Cardiac muscle cell (in vitro differentiated cells and primary cell): ENCODE results near the gene LPIN2. TPM values are rescaled to one million over a fixed set of nuclear protein-coding genes. Genes with fewer than 3 reads are reported as not detected.
"Not testable (repeated sequence)": the region's sequence is repeated elsewhere in the genome, so short reads cannot be mapped to it uniquely, and the experiment has no call there.

Experiments
- DNase-seq, 2 donors: peaks; one replicate each; pipeline versions ENCODE4 v3.0.0 to v3.0.0-alpha.2; 2010 to 2017; ENCODE audit warnings: low read depth in 1 of 2, low spot score in 1 of 2
- H3K27ac ChIP-seq: fragments of 200-600 bp; sonication (generic); 2 replicates; pipeline ENCODE4 v1.5.1; 2016
- H3K27me3 ChIP-seq: fragments of 200-600 bp; sonication (generic); 2 replicates; pipeline ENCODE4 v1.6.0; 2016; ENCODE audit warnings: control low read depth
- H3K36me3 ChIP-seq: fragments of 200-600 bp; sonication (generic); 2 replicates; pipeline ENCODE4 v1.5.1; 2016; ENCODE audit warnings: control low read depth
- H3K4me1 ChIP-seq: fragments of 200-600 bp; sonication (generic); 2 replicates; pipeline ENCODE4 v1.8.1; 2017; ENCODE audit warnings: low read depth, mild to moderate bottlenecking, mixed run types
- H3K4me3 ChIP-seq: fragments of 200-600 bp; sonication (generic); 2 replicates; pipeline ENCODE4 v1.5.1; 2016; ENCODE audit warnings: mild to moderate bottlenecking
- H3K9me3 ChIP-seq: fragments of 200-600 bp; sonication (generic); 2 replicates; pipeline ENCODE4 v1.5.1; 2017; ENCODE audit warnings: low read depth, mild to moderate bottlenecking, control low read depth
- polyA plus RNA-seq: library from polyadenylated mRNA; unstranded; fragments of >200 nt; fragmentation: Nextera tagmentation; extraction: Ambion mirVana; gene quantifications from 2 replicates; pipeline ENCODE4 v1.2.1, GENCODE V29; 2016
- total RNA-seq: library from RNA; depleted of rRNA; stranded (reverse); fragments of >200 nt; gene quantifications from 2 replicates; pipeline ENCODE4 v1.2.3, GENCODE V29; 2016
- TF ChIP-seq, protein P1 (sequence below): IDR thresholded peaks from 2 replicates; pipeline ENCODE4 v1.5.1; 2012; ENCODE audit warnings: low read depth, mild to moderate bottlenecking, low read length

LPIN2 gene
- total and polyA plus RNA-seq, 2 experiments from 2014 or later = 18.1 to 50.8 TPM

DNA sequence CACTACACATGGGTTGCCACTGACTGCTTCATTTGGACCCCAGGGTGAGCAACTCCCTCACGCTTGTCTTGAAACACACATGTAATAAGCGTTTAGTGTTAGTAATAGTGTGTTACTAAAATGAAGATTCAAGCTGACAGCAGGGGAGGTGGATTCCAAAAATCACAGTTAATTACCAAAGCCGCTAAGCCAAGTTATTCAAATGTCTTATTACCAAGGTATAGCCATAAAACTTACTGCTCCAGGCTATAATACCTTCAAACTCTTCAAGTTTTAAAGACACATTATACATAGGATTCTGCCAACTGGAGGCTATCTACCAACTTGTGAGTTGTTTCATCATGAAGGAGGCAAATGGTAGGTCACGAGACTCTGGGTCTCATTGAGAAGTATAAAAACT lies 2.9 kb downstream of the LPIN2 start:
- no peak for DNase-seq
- Histone ChIP-seq H3K36me3 (peaks cover 17% of the 10 kb centered on the region), H3K27ac (no peak overlapping the region), H3K4me1 (peaks cover 9% of the 10 kb centered on the region), H3K9me3 (no peaks in the 10 kb centered on the region), H3K4me3 (no peak overlapping the region), H3K27me3 (no peaks in the 10 kb centered on the region)
- TF ChIP-seq, protein P1, sequence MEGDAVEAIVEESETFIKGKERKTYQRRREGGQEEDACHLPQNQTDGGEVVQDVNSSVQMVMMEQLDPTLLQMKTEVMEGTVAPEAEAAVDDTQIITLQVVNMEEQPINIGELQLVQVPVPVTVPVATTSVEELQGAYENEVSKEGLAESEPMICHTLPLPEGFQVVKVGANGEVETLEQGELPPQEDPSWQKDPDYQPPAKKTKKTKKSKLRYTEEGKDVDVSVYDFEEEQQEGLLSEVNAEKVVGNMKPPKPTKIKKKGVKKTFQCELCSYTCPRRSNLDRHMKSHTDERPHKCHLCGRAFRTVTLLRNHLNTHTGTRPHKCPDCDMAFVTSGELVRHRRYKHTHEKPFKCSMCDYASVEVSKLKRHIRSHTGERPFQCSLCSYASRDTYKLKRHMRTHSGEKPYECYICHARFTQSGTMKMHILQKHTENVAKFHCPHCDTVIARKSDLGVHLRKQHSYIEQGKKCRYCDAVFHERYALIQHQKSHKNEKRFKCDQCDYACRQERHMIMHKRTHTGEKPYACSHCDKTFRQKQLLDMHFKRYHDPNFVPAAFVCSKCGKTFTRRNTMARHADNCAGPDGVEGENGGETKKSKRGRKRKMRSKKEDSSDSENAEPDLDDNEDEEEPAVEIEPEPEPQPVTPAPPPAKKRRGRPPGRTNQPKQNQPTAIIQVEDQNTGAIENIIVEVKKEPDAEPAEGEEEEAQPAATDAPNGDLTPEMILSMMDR = no peak

DNA sequence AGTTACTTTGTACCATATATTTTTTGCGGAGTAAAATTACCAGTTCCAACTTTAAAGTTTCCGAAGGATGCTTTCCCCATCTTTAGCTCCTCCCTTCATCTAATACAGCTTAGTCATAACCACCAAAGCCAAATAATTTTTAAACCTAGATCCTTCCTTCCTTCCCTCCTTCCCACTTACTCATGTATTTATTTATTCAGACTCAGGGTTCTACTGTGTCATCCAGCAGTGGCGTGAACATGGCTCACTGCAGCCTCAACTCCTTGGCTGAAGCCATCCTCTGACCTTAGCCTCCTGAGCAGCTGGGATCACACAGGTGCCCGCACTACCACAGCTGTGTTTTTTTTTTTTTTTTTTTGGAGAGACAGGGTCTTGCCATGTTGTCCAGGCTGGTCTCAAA lies 4.4 kb downstream of the LPIN2 start:
- H3K36me3 ChIP-seq = peaks cover 17% of the 10 kb centered on the region
- no peaks in the 10 kb centered on the region for H3K9me3 ChIP-seq
- no peaks in the 10 kb centered on the region for H3K27me3 ChIP-seq
- TF ChIP-seq, protein P1 = no peak
- no peak overlapping the region for H3K27ac ChIP-seq
- H3K4me1 ChIP-seq = peaks cover 4% of the 10 kb centered on the region
- no peak overlapping the region for H3K4me3 ChIP-seq
- DNase-seq = peak in 1 of 2 donors; percentile 29

DNA sequence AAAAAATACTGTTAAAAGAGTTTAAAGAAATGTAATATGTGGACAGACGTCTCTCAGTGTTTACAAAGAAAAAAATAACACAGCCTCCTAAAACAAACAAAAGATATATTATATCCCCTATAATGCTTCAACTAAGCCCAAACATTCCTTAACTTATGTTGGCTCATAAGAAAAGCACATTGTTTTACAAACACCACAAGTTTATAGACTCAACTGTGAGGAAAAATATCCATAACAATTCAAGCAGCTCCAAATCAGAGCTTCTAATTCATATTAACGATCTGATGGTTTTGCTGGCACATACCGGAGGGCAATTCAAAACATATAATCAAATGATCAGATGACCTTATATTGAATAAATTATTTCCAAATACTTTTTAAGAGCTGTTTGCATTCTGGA lies 5.5 kb downstream of the LPIN2 start:
- no peaks in the 10 kb centered on the region for H3K9me3 ChIP-seq
- no peaks in the 10 kb centered on the region for H3K27me3 ChIP-seq
- DNase-seq = no peak
- TF ChIP-seq, protein P1 = no peak
- peaks cover 4% of the 10 kb centered on the region for H3K4me1 ChIP-seq
- H3K27ac ChIP-seq = no peak overlapping the region
- peaks cover 17% of the 10 kb centered on the region for H3K36me3 ChIP-seq
- H3K4me3 ChIP-seq = no peak overlapping the region

DNA sequence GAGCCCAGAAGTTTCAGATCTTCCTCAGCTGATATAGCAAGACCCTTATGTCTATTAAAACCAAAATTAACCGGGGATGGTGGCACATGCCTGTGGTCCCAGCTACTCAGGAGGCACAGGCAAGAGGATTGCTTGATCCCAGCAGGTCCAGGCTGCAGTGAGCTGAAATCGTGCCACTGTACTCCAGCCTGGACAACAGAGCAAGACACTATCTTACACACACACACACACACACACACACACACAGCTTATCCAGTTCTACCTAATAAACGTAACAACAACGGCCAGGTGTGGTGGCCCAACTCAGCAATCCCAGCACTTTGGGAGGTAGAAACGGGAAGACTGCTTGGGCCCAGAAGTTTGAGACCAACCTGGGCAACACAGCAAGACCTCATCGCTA lies 7.5 kb downstream of the LPIN2 start:
- DNase-seq = no peak
- peaks cover 8% of the 10 kb centered on the region for H3K36me3 ChIP-seq
- H3K9me3 ChIP-seq = no peaks in the 10 kb centered on the region
- no peaks in the 10 kb centered on the region for H3K4me1 ChIP-seq
- no peak overlapping the region for H3K27ac ChIP-seq
- TF ChIP-seq, protein P1 = no peak
- no peaks in the 10 kb centered on the region for H3K27me3 ChIP-seq
- no peak overlapping the region for H3K4me3 ChIP-seq

DNA sequence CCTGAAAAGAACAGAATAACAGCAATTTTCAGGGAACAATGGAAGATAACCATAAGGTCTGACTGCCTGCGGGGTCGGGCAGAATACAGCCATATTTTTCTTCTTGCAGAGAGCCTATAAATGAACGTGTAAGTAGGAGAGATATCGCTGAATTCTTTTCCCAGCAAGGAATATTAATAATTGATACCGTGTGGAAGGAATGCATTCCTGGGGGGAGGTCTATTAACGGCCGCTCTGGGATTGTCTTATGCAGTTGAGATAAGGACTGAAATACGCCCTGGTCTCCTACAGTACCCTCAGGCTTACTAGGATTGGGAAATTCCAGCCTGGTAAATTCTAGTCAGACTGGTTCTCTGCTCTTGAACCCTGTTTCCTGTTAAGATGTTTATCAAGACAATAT lies 9.2 kb downstream of the LPIN2 start:
- H3K4me1 ChIP-seq, H3K9me3 ChIP-seq, H3K4me3 ChIP-seq, H3K27me3 ChIP-seq, DNase-seq, H3K36me3 ChIP-seq, H3K27ac ChIP-seq: not testable (repeated sequence)

DNA sequence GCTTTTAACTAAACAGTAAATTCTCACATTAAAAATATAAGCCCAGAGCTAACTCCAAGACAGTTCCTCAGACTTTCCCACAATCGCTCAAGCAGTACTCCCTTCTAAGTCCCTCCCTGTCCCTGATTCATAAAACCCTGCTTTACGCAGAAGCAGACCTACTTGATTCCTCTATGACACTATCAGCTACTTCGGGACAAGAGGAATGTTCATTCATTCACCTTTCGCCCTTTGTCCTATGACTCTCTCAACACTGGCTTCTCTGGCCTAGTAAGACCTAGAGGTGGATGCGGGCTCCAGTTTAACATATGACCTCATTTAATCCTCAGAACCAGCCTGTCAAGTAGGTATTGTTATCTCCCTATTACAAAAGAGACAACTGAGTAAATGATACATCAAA lies 10.2 kb downstream of the LPIN2 start:
- peaks cover 3% of the 10 kb centered on the region for H3K36me3 ChIP-seq
- no peaks in the 10 kb centered on the region for H3K27me3 ChIP-seq

More for the DNA sequence above, 10.2 kb downstream of the LPIN2 start:
- TF ChIP-seq, protein P1 = no peak
- no peak overlapping the region for H3K4me3 ChIP-seq
- H3K4me1 ChIP-seq = peaks cover 18% of the 10 kb centered on the region
- H3K27ac ChIP-seq = no peak overlapping the region
- H3K9me3 ChIP-seq = no peaks in the 10 kb centered on the region
- DNase-seq = no peak
